HepG2 (cell line): ENCODE results near the gene DHRS4L2. TPM values are rescaled to one million over a fixed set of nuclear protein-coding genes. Genes with fewer than 3 reads are reported as not detected.
A peak's percentile ranks its signal among the peaks of the same experiment; 100 is the strongest.

Experiments used
- CBFB ChIP-seq: sonication (generic); formaldehyde crosslinking; IDR thresholded peaks from 2 replicates; pipeline ENCODE4 v1.4.0; 2020; ENCODE audit warnings: missing genetic modification reagents
- HNF4A ChIP-seq: sonication (generic); formaldehyde crosslinking; IDR thresholded peaks from 2 replicates; pipeline ENCODE4 v1.4.0; 2020; ENCODE audit warnings: missing genetic modification reagents
- IRX3 ChIP-seq: sonication (generic); formaldehyde crosslinking; IDR thresholded peaks from 2 replicates; pipeline ENCODE4 v1.8.1; 2023; ENCODE audit warnings: mild to moderate bottlenecking, low read depth, missing genetic modification reagents, borderline replicate concordance
- KDM5B ChIP-seq: sonication (generic); formaldehyde crosslinking; IDR thresholded peaks from 2 replicates; pipeline ENCODE4 v1.4.0; 2020; ENCODE audit warnings: missing genetic modification reagents, mild to moderate bottlenecking, borderline replicate concordance
- KLF12 ChIP-seq: sonication (generic); formaldehyde crosslinking; IDR thresholded peaks from 2 replicates; pipeline ENCODE4 v1.4.0; 2020; ENCODE audit warnings: missing genetic modification reagents, borderline replicate concordance
- TEAD2 ChIP-seq: sonication (generic); formaldehyde crosslinking; IDR thresholded peaks from 2 replicates; pipeline ENCODE4 v1.9.0; 2021; ENCODE audit warnings: missing genetic modification reagents
- ZMYM4 ChIP-seq: sonication (generic); formaldehyde crosslinking; IDR thresholded peaks from 2 replicates; pipeline ENCODE4 v1.8.1; 2023; ENCODE audit warnings: mild to moderate bottlenecking, missing genetic modification reagents
- ZNF136 ChIP-seq: sonication (generic); formaldehyde crosslinking; IDR thresholded peaks from 2 replicates; pipeline ENCODE4 v1.8.1; 2022; ENCODE audit warnings: low read depth, mild to moderate bottlenecking, moderate library complexity, missing genetic modification reagents
- polyA plus RNA-seq, 8 experiments: library from polyadenylated mRNA; depleted of rRNA in 3 of 8; stranded (reverse) in 7 of 8; unstranded in 1 of 8; fragments of >200 nt; fragmentation: Illumina TruSeq in 4 of 8; extraction: Trizol in 4 of 8; gene quantifications; 2 replicates each; pipeline versions ENCODE4 v1.2.1 to v1.2.3, GENCODE V29; 2011 to 2016; ENCODE audit warnings: low read depth in 4 of 8, missing spikeins in 1 of 8, mixed read lengths in 1 of 8; ENCODE audit not compliant: insufficient read depth in 1 of 8
- total RNA-seq, 5 experiments: library from RNA; depleted of rRNA; stranded (reverse); fragments of >200 nt; fragmentation: Illumina TruSeq; extraction: Trizol; gene quantifications; 2 replicates each; pipeline ENCODE4 v1.2.3, GENCODE V29; 2016; ENCODE audit warnings: low read depth in 1 of 5
- TF ChIP-seq, protein P1 (sequence below): sonication (generic); formaldehyde crosslinking; IDR thresholded peaks from 2 replicates; pipeline ENCODE4 v1.4.0; 2020; ENCODE audit warnings: missing genetic modification reagents
- TF ChIP-seq, protein P2 (sequence below): sonication (generic); formaldehyde crosslinking; IDR thresholded peaks from 2 replicates; pipeline ENCODE4 v1.4.0; 2020; ENCODE audit warnings: missing genetic modification reagents, borderline replicate concordance
- TF ChIP-seq, protein P3 (sequence below): sonication (generic); formaldehyde crosslinking; IDR thresholded peaks from 2 replicates; pipeline ENCODE4 v1.8.1; 2023; ENCODE audit warnings: mild to moderate bottlenecking, missing genetic modification reagents
- TF ChIP-seq, protein P4 (sequence below): IDR thresholded peaks from 2 replicates; pipeline ENCODE4 v1.4.0; 2020; ENCODE audit warnings: mild to moderate bottlenecking, missing genetic modification reagents
- TF ChIP-seq, protein P5 (sequence below): sonication (generic); formaldehyde crosslinking; IDR thresholded peaks from 2 replicates; pipeline ENCODE4 v1.4.0; 2020; ENCODE audit warnings: missing genetic modification reagents

The DHRS4L2 gene
- total and polyA plus RNA-seq, 2 of the 13 experiments (the other 11 are each of a cell fraction or from before 2014, with no cell fraction given) = 24.7 to 38.2 TPM

DNA sequence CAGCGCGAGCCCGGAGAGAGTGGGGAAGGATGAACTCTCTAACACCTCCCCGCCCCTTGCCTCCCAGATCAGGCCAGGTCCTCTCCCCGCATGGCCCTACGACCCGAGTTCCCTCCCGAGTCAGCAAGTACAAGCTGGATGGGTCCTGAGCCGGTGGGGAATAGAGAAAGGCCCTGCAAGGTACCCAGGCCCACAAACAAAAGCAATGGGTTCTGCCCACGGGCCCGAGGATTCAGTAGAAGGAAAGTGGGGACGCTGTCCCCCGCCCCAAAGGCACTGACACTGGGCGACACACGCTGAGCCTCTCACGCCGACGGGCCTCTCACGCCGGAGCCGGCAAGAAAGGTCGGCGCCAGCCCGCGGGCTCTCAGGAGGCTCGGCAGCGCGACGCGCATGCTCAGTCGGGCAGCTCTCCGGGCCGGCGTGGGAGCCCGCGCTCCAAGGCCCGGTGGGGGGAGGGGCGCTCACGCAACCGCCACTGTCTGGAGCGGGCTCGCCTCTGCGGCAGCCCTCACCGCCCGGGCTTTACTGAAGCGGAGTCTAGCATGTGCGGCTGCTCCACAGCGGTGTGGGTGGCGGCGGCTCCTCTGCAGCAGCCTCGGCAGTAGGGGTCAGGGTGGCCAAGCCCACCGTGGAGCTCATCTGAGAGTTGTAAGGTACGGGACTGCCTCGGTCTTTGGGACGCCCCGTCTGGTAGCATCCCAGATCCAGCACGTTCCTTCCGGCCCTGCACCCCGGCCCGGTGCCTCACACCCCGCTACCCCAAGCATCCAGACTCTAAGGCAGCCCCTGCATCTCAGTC is 19.0 kb upstream of the DHRS4L2 start (continued):
- TF ChIP-seq, protein P1, sequence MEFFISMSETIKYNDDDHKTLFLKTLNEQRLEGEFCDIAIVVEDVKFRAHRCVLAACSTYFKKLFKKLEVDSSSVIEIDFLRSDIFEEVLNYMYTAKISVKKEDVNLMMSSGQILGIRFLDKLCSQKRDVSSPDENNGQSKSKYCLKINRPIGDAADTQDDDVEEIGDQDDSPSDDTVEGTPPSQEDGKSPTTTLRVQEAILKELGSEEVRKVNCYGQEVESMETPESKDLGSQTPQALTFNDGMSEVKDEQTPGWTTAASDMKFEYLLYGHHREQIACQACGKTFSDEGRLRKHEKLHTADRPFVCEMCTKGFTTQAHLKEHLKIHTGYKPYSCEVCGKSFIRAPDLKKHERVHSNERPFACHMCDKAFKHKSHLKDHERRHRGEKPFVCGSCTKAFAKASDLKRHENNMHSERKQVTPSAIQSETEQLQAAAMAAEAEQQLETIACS (CRISPR knock-in tag) = 0 out of 2 replicates have a peak, but pooled peaks have one; percentile 38
- TF ChIP-seq ZNF136 (CRISPR knock-in tag) = 0 out of 2 replicates have a peak, but pooled peaks have one; percentile 54
- TF ChIP-seq, protein P2, sequence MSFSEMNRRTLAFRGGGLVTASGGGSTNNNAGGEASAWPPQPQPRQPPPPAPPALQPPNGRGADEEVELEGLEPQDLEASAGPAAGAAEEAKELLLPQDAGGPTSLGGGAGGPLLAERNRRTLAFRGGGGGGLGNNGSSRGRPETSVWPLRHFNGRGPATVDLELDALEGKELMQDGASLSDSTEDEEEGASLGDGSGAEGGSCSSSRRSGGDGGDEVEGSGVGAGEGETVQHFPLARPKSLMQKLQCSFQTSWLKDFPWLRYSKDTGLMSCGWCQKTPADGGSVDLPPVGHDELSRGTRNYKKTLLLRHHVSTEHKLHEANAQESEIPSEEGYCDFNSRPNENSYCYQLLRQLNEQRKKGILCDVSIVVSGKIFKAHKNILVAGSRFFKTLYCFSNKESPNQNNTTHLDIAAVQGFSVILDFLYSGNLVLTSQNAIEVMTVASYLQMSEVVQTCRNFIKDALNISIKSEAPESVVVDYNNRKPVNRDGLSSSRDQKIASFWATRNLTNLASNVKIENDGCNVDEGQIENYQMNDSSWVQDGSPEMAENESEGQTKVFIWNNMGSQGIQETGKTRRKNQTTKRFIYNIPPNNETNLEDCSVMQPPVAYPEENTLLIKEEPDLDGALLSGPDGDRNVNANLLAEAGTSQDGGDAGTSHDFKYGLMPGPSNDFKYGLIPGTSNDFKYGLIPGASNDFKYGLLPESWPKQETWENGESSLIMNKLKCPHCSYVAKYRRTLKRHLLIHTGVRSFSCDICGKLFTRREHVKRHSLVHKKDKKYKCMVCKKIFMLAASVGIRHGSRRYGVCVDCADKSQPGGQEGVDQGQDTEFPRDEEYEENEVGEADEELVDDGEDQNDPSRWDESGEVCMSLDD (CRISPR knock-in tag) = 0 out of 2 replicates have a peak, but pooled peaks have one; percentile 38
- TF ChIP-seq, protein P3, sequence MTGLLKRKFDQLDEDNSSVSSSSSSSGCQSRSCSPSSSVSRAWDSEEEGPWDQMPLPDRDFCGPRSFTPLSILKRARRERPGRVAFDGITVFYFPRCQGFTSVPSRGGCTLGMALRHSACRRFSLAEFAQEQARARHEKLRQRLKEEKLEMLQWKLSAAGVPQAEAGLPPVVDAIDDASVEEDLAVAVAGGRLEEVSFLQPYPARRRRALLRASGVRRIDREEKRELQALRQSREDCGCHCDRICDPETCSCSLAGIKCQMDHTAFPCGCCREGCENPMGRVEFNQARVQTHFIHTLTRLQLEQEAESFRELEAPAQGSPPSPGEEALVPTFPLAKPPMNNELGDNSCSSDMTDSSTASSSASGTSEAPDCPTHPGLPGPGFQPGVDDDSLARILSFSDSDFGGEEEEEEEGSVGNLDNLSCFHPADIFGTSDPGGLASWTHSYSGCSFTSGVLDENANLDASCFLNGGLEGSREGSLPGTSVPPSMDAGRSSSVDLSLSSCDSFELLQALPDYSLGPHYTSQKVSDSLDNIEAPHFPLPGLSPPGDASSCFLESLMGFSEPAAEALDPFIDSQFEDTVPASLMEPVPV (CRISPR knock-in tag) = peak; percentile 80; the same call in 1 of the 2 replicates
- TF ChIP-seq, protein P4, sequence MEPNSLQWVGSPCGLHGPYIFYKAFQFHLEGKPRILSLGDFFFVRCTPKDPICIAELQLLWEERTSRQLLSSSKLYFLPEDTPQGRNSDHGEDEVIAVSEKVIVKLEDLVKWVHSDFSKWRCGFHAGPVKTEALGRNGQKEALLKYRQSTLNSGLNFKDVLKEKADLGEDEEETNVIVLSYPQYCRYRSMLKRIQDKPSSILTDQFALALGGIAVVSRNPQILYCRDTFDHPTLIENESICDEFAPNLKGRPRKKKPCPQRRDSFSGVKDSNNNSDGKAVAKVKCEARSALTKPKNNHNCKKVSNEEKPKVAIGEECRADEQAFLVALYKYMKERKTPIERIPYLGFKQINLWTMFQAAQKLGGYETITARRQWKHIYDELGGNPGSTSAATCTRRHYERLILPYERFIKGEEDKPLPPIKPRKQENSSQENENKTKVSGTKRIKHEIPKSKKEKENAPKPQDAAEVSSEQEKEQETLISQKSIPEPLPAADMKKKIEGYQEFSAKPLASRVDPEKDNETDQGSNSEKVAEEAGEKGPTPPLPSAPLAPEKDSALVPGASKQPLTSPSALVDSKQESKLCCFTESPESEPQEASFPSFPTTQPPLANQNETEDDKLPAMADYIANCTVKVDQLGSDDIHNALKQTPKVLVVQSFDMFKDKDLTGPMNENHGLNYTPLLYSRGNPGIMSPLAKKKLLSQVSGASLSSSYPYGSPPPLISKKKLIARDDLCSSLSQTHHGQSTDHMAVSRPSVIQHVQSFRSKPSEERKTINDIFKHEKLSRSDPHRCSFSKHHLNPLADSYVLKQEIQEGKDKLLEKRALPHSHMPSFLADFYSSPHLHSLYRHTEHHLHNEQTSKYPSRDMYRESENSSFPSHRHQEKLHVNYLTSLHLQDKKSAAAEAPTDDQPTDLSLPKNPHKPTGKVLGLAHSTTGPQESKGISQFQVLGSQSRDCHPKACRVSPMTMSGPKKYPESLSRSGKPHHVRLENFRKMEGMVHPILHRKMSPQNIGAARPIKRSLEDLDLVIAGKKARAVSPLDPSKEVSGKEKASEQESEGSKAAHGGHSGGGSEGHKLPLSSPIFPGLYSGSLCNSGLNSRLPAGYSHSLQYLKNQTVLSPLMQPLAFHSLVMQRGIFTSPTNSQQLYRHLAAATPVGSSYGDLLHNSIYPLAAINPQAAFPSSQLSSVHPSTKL (CRISPR knock-in tag) = peak; percentile 85
- 0 out of 2 replicates have a peak, but pooled peaks have one; percentile 10 for TF ChIP-seq HNF4A (CRISPR knock-in tag)
- TF ChIP-seq ZMYM4 = peak; percentile 50; the same call in 1 of the 2 replicates
- TF ChIP-seq, protein P5, sequence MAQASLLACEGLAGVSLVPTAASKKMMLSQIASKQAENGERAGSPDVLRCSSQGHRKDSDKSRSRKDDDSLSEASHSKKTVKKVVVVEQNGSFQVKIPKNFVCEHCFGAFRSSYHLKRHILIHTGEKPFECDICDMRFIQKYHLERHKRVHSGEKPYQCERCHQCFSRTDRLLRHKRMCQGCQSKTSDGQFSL (CRISPR knock-in tag) = 0 out of 2 replicates have a peak, but pooled peaks have one; percentile 39
- TF ChIP-seq KDM5B (CRISPR knock-in tag) = peak; percentile 86; the same call in 1 of the 2 replicates
- peak; percentile 51; the same call in 1 of the 2 replicates for TF ChIP-seq IRX3 (CRISPR knock-in tag)
- peak; percentile 58; the same call in 1 of the 2 replicates for TF ChIP-seq KLF12
- TF ChIP-seq TEAD2 (CRISPR knock-in tag) = 0 out of 2 replicates have a peak, but pooled peaks have one; percentile 6
- TF ChIP-seq CBFB (CRISPR knock-in tag) = peak; percentile 87; the same call in 1 of the 2 replicates
